SK-N-SH treated with all-trans-retinoic acid at 6 μM for 48 hours (cell line): ENCODE results near the gene SBF2.

Experiments used
- ATAC-seq: fragments of 200-7000 bp; cut with Tn5 transposase; 3 replicates; pipeline ENCODE4 v1.9.1; 2020; ENCODE audit warnings: mild to moderate bottlenecking, moderate library complexity
- BACH2 ChIP-seq: fragments of 250-450 bp; sonication (Bioruptor Pico); IDR thresholded peaks from 2 replicates; pipeline ENCODE4 v1.9.0; 2021; ENCODE audit warnings: mild to moderate bottlenecking, borderline replicate concordance
- CREB5 ChIP-seq: fragments of 250-450 bp; sonication (Bioruptor Pico); IDR thresholded peaks from 2 replicates; pipeline ENCODE4 v1.5.1; 2020; ENCODE audit warnings: low read depth, mild to moderate bottlenecking, moderate library complexity
- CSDC2 ChIP-seq: fragments of 250-450 bp; sonication (Bioruptor Pico); IDR thresholded peaks from 2 replicates; pipeline ENCODE4 v1.5.0; 2020; ENCODE audit warnings: mild to moderate bottlenecking, moderate library complexity
- CSRNP3 ChIP-seq: fragments of 250-450 bp; sonication (Bioruptor Pico); IDR thresholded peaks from 2 replicates; pipeline ENCODE4 v1.5.1; 2021; ENCODE audit warnings: mild to moderate bottlenecking, moderate library complexity
- ESRRG ChIP-seq: fragments of 250-450 bp; sonication (Bioruptor Pico); IDR thresholded peaks from 2 replicates; pipeline ENCODE4 v1.6.1; 2021; ENCODE audit warnings: mild to moderate bottlenecking
- GLIS3 ChIP-seq: fragments of 250-450 bp; sonication (Bioruptor Pico); IDR thresholded peaks from 2 replicates; pipeline ENCODE4 v1.5.0; 2020; ENCODE audit warnings: mild to moderate bottlenecking, moderate library complexity
- OSR1 ChIP-seq: fragments of 250-450 bp; sonication (Bioruptor Pico); IDR thresholded peaks from 2 replicates; pipeline ENCODE4 v1.8.0; 2022; ENCODE audit warnings: moderate library complexity, mild to moderate bottlenecking, inconsistent platforms
- PATZ1 ChIP-seq: fragments of 250-450 bp; sonication (Bioruptor Pico); IDR thresholded peaks from 2 replicates; pipeline ENCODE4 v1.8.0; 2020; ENCODE audit warnings: mild to moderate bottlenecking, moderate library complexity, borderline replicate concordance
- POU6F1 ChIP-seq: fragments of 250-450 bp; sonication (Bioruptor Pico); IDR thresholded peaks from 2 replicates; pipeline ENCODE4 v1.8.0; 2021; ENCODE audit warnings: low read depth, mild to moderate bottlenecking, moderate library complexity, borderline replicate concordance
- SNAI2 ChIP-seq: fragments of 250-450 bp; sonication (Bioruptor Pico); IDR thresholded peaks from 2 replicates; pipeline ENCODE4 v1.5.0; 2020; ENCODE audit warnings: mild to moderate bottlenecking, moderate library complexity
- TOX ChIP-seq: fragments of 250-450 bp; sonication (Bioruptor Pico); IDR thresholded peaks from 2 replicates; pipeline ENCODE4 v1.8.0; 2021; ENCODE audit warnings: mild to moderate bottlenecking, moderate library complexity, borderline replicate concordance
- TSHZ2 ChIP-seq: fragments of 250-450 bp; sonication (Bioruptor Pico); IDR thresholded peaks from 2 replicates; pipeline ENCODE4 v1.5.0; 2020; ENCODE audit warnings: mild to moderate bottlenecking, moderate library complexity
- ZFP3 ChIP-seq: fragments of 250-450 bp; sonication (Bioruptor Pico); IDR thresholded peaks from 2 replicates; pipeline ENCODE4 v1.5.0; 2020; ENCODE audit warnings: mild to moderate bottlenecking, moderate library complexity
- ZFP30 ChIP-seq: fragments of 450-650 bp; formaldehyde crosslinking; IDR thresholded peaks from 2 replicates; pipeline ENCODE4 v1.5.0; 2022; ENCODE audit warnings: mild to moderate bottlenecking, moderate library complexity
- ZNF565 ChIP-seq: fragments of 450-650 bp; formaldehyde crosslinking; conservative IDR thresholded peaks from 2 replicates; pipeline ENCODE4 v1.5.0; 2020; ENCODE audit warnings: low read depth, mild to moderate bottlenecking, moderate library complexity
- ZNF70 ChIP-seq: fragments of 450-650 bp; formaldehyde crosslinking; IDR thresholded peaks from 2 replicates; pipeline ENCODE4 v1.5.0; 2020; ENCODE audit warnings: mild to moderate bottlenecking, moderate library complexity
- ZNF8 ChIP-seq: fragments of 450-650 bp; formaldehyde crosslinking; IDR thresholded peaks from 2 replicates; pipeline ENCODE4 v1.5.0; 2020; ENCODE audit warnings: mild to moderate bottlenecking, moderate library complexity

SBF2 gene

GRCh38 chr11:10150800-10151199 is 143.2 kb downstream of the SBF2 start:
- ATAC-seq = no peak
- TF ChIP-seq ZFP30 (CRISPR knock-in tag) = no peak
- no peak for TF ChIP-seq CSDC2 (CRISPR knock-in tag)
- TF ChIP-seq ZNF70 (CRISPR knock-in tag) = no peak
- TF ChIP-seq BACH2 = no peak
- TF ChIP-seq, all 23 proteins: peak for 0

GRCh38 chr11:10149553-10149952 is 144.5 kb downstream of the SBF2 start:
- no peak for TF ChIP-seq TOX
- TF ChIP-seq ZNF70 (CRISPR knock-in tag) = no peak
- TF ChIP-seq BACH2 = no peak
- TF ChIP-seq PATZ1 (CRISPR knock-in tag) = no peak
- TF ChIP-seq CSDC2 (CRISPR knock-in tag) = no peak
- no peak for TF ChIP-seq TSHZ2 (CRISPR knock-in tag)
- no peak for TF ChIP-seq ZFP3 (CRISPR knock-in tag)
- no peak for TF ChIP-seq POU6F1 (CRISPR knock-in tag)
- TF ChIP-seq CREB5 (CRISPR knock-in tag) = no peak
- TF ChIP-seq GLIS3 (CRISPR knock-in tag) = no peak
- TF ChIP-seq ESRRG (CRISPR knock-in tag) = no peak
- no peak for ATAC-seq

GRCh38 chr11:10147195-10147594 is 146.8 kb downstream of the SBF2 start:
- ATAC-seq = no peak
- no peak for TF ChIP-seq ZNF70 (CRISPR knock-in tag)
- no peak for TF ChIP-seq SNAI2 (CRISPR knock-in tag)

GRCh38 chr11:10144954-10145353 is 149.1 kb downstream of the SBF2 start:
- ATAC-seq = no peak
- no peak for TF ChIP-seq ZNF8 (CRISPR knock-in tag)
- TF ChIP-seq CREB5 (CRISPR knock-in tag) = no peak
- TF ChIP-seq ZNF565 (CRISPR knock-in tag) = no peak
- no peak for TF ChIP-seq OSR1
- TF ChIP-seq ZFP30 (CRISPR knock-in tag) = no peak
- no peak for TF ChIP-seq ZFP3 (CRISPR knock-in tag)
- TF ChIP-seq TSHZ2 (CRISPR knock-in tag) = no peak
- TF ChIP-seq POU6F1 (CRISPR knock-in tag) = no peak
- TF ChIP-seq ESRRG (CRISPR knock-in tag) = no peak
- TF ChIP-seq CSRNP3 = no peak
- TF ChIP-seq CSDC2 (CRISPR knock-in tag) = no peak
- TF ChIP-seq BACH2 = no peak
